K562 treated with DMSO at 1 percent for 4 hours (cell line): Measurements from ENCODE around the gene ZNF441. TPM values are rescaled to one million over a fixed set of nuclear protein-coding genes. Genes with fewer than 3 reads are reported as not detected.

ENCODE experiments used
- total RNA-seq: library from RNA; unstranded; fragments of 300-600 nt; gene quantifications from 2 replicates; pipeline ENCODE4 v1.2.3, GENCODE V29; 2022; ENCODE audit not compliant: insufficient read depth

ZNF441 gene
- 2.7 and 3.1 TPM in 2 replicates for total RNA-seq

GRCh38 chr19:11766597-11767591, at the start of gene ZNF441:
Gene ZNF441 (plus strand): TSS chr19:11767000. CDS start chr19:11767194, 194 bp downstream.

GRCh38 chr19:11738746-11739620, 27.8 kb upstream of the ZNF441 start, which contains the start of gene ZNF823:
Gene ZNF823 (minus strand): TSS chr19:11738946. CDS start chr19:11738819, 127 bp downstream.

GRCh38 chr19:11798391-11799330, 31.9 kb downstream of the ZNF441 start, which contains the start of gene ZNF491:
Gene ZNF491 (plus strand): TSS chr19:11798523. CDS start chr19:11805954, 7,431 bp downstream.

DNA sequence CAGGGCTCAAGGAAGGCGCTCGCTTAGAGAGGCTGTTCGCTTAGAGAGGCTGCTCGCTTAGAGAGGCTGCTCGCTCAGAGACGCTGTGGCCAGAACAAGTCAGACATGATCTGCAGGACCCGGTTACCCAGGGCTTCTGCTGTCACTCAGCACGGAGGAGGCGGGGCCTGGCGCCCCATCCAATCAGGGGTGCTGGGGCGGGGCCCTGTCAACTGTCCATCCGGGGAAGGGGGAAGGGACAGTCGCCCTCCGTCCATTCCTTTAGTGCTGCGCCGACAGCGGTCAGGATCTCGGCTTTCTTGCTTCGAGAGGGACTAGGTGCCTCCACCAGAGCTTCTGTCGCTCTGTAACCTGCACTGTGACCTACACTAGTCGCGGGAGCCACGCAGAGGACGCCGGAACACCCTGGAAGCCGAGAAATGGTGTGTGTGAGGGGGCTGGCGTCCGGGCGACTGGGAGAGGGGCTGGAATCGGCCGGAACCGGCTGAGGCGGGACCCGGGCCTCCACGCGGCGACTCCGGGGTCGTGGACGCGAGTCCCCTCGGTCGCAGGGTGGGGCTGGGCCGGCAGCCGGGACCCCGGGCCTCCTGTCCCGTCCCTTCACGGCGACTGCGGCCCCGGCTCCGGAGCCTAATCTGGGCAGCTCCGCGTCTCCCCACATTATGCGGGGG, 47.4 kb downstream of the ZNF441 start, which contains the start of gene ZNF440:
Gene ZNF440, plus strand, starts transcription at position 245 of the 671 bp plus-strand sequence. Its CDS starts 175 bp downstream, at position 420.

Other genes with a start within 250 kb of the ZNF441 start
- gene ECSIT, start 237.9 kb upstream of the ZNF441 start, total RNA-seq = 51.6 and 62.6 TPM in 2 replicates
- 8.6 and 11.5 TPM in 2 replicates for gene CNN1, start 228.1 kb upstream of the ZNF441 start, total RNA-seq
- 119 and 127 TPM in 2 replicates for gene ELOF1, start 207.8 kb upstream of the ZNF441 start, total RNA-seq
- gene ACP5, start 189.4 kb upstream of the ZNF441 start, total RNA-seq = 117 and 159 TPM in 2 replicates
- gene ZNF627, start 169.5 kb upstream of the ZNF441 start, total RNA-seq = 9.3 and 10.1 TPM in 2 replicates
- gene ZNF823, start 28.1 kb upstream of the ZNF441 start, total RNA-seq = 11.9 and 15.0 TPM in 2 replicates
- gene ZNF491, start 31.5 kb downstream of the ZNF441 start, total RNA-seq = 0.33 TPM in 1 of 2 replicates, not detected in the other
- 6.1 and 7.3 TPM in 2 replicates for gene ZNF440, start 47.3 kb downstream of the ZNF441 start, total RNA-seq
- gene ZNF439, start 81.7 kb downstream of the ZNF441 start, total RNA-seq = 0.63 TPM in 1 of 2 replicates, not detected in the other
- gene ZNF69, start 120.8 kb downstream of the ZNF441 start, total RNA-seq = 2.1 and 2.2 TPM in 2 replicates
- gene ZNF700, start 158.1 kb downstream of the ZNF441 start, total RNA-seq = 4.5 and 6.6 TPM in 2 replicates
- gene ZNF763, start 198.0 kb downstream of the ZNF441 start, total RNA-seq = 0.23 TPM in 1 of 2 replicates, not detected in the other